GM20000 (cell line): ENCODE measurements around the gene RSU1.
"Not testable (repeated sequence)": the region's sequence is repeated elsewhere in the genome, so short reads cannot be mapped to it uniquely, and the experiment has no call there.

Experiments used
- DNase-seq: peaks from one replicate; pipeline ENCODE4 v3.0.0; 2012; ENCODE audit warnings: low spot score
- CTCF ChIP-seq: IDR thresholded peaks from 2 replicates; pipeline ENCODE4 v1.5.1; 2012; ENCODE audit warnings: mild to moderate bottlenecking, control low read depth; ENCODE audit errors: extremely low read depth, missing control alignments

The RSU1 gene

GRCh38 chr10:16843252-16843870, 26.1 kb upstream of the RSU1 start:
- TF ChIP-seq CTCF, result no peak
- peak; percentile 21 for DNase-seq

- TF ChIP-seq CTCF, result no peak
- DNase-seq, result no peak
These were observed 18.0 kb upstream of the RSU1 start for GRCh38 chr10:16835228-16835627.

- no peak for TF ChIP-seq CTCF
- DNase-seq, result no peak
These were observed 15.3 kb upstream of the RSU1 start for GRCh38 chr10:16832351-16833080.

- no peak for DNase-seq
- no peak for TF ChIP-seq CTCF
These were observed 11.5 kb upstream of the RSU1 start for GRCh38 chr10:16828701-16829175.

- TF ChIP-seq CTCF, result peak; percentile 38
- peak; percentile 21 for DNase-seq
These were observed 10.9 kb upstream of the RSU1 start for GRCh38 chr10:16828114-16828568.

GRCh38 chr10:16827474-16827873, 10.2 kb upstream of the RSU1 start:
- not testable (repeated sequence) for DNase-seq

GRCh38 chr10:16822726-16823360, 5.6 kb upstream of the RSU1 start:
- no peak for DNase-seq
- no peak for TF ChIP-seq CTCF
